ENCODE results near the gene VSIG8. TPM values are rescaled to one million over a fixed set of nuclear protein-coding genes. Genes with fewer than 3 reads are reported as not detected.
A peak's percentile ranks its signal among the peaks of the same experiment; 100 is the strongest.

The VSIG8 gene
- total RNA-seq, 6 experiments from 2014 or later = not detected

DNA sequence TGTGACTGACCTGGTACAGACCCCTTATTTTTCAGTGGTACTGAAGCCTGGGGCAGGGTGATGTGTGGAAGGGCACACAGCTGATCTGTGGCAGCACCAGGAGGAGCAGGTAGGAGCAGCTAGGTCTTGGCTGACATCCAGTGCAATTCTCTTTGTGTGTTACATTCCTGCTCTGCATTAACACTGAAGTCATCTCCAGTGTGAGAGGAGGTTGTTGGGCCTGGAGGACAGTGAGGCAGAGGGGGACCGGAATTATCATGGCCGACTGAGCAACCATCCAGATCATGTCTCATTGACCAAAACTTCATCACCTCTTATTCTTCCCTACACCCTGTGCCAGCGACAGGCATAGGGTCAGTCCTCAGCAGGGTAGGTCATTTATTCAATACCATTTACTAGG, 34.3 kb downstream of the VSIG8 start:
- WGBS (ENCODE audit: insufficient coverage, low coverage, low lambda C conversion rate, missing lambda C conversion rate) = 33% methylated on average over 2 of the region's 3 CpGs
- Histone ChIP-seq H3K4me1 (no peaks in the 10 kb centered on the region), H3K27me3 (no peaks in the 10 kb centered on the region), H3K9me3 (no peaks in the 10 kb centered on the region), H3K4me3 (no peak overlapping the region), H3K36me3 (no peaks in the 10 kb centered on the region), H3K27ac (no peak overlapping the region)
- intact Hi-C loops (cut with DNase I) = no loop called here
- no peak for TF ChIP-seq CTCF (IDR thresholded peaks at IDR 0.05)
- no peak for TF ChIP-seq POLR2A (IDR thresholded peaks at IDR 0.05)
- DNase-seq = no peak
- no peak for ATAC-seq

GRCh38 chr1:159827549-159827948, 34.9 kb downstream of the VSIG8 start:
- H3K9me3 ChIP-seq = no peaks in the 10 kb centered on the region
- H3K4me3 ChIP-seq = no peak overlapping the region
- no peaks in the 10 kb centered on the region for H3K27me3 ChIP-seq
- intact Hi-C loops (cut with DNase I) = no loop called here
- DNase-seq = no peak
- no peak for ATAC-seq
- H3K27ac ChIP-seq = no peak overlapping the region
- H3K4me1 ChIP-seq = no peaks in the 10 kb centered on the region
- H3K36me3 ChIP-seq = no peaks in the 10 kb centered on the region
- WGBS (ENCODE audit: insufficient coverage, low coverage, low lambda C conversion rate, missing lambda C conversion rate) = 67% methylated on average over 1 of the region's 3 CpGs
- TF ChIP-seq POLR2A (IDR thresholded peaks at IDR 0.05) = no peak
- TF ChIP-seq CTCF (IDR thresholded peaks at IDR 0.05) = no peak

DNA sequence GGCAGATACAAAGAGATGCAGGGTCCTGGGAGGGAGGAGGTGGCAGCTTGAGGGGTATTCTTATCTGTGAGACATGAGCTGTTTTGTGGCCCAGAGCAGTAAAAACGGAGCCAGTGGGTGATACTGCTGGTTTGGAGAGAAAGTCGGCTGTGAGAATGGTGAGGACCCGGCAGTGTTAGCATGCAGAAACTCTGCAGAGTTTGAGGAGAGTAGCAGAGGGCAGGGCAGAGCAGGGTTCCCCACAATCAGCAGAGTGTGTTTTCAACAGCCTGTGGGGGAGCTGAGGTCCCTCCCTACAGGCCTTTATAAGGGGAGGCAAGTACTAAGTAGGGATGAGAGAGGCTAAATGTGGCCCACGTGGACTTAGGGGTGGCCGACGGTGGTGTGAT, 35.4 kb downstream of the VSIG8 start:
- Histone ChIP-seq H3K27ac (no peak overlapping the region), H3K27me3 (no peaks in the 10 kb centered on the region), H3K36me3 (no peaks in the 10 kb centered on the region), H3K4me3 (no peak overlapping the region), H3K9me3 (no peaks in the 10 kb centered on the region), H3K4me1 (no peaks in the 10 kb centered on the region)
- TF ChIP-seq POLR2A (IDR thresholded peaks at IDR 0.05) (no peak), CTCF (IDR thresholded peaks at IDR 0.05) (no peak)
- WGBS (ENCODE audit: insufficient coverage, low coverage, low lambda C conversion rate, missing lambda C conversion rate) = 70% methylated on average over 4 of the region's 6 CpGs
- no peak for DNase-seq
- peak in 1 of 4 donors; percentile 14 for ATAC-seq
- intact Hi-C loops (cut with DNase I) = no loop called here

- ATAC-seq (peak; percentile 39 to 66 (median 56)), DNase-seq (peak in 1 of 3 donors; percentile 36)
- 38% methylated on average over 6 of the region's 11 CpGs for whole genome bisulfite sequencing (ENCODE audit: insufficient coverage, low coverage, low lambda C conversion rate, missing lambda C conversion rate)
- intact Hi-C loops (cut with DNase I) = no loop called here
- no peak within 1 kb of the TSS for H3K4me3 ChIP-seq
- H3K9me3 ChIP-seq = no peaks in the 10 kb centered on the region
- H3K4me1 ChIP-seq = no peaks in the 10 kb centered on the region
- TF ChIP-seq POLR2A (IDR thresholded peaks at IDR 0.05) (no peak), CTCF (IDR thresholded peaks at IDR 0.05) (no peak)
- H3K27me3 ChIP-seq = no peaks in the 10 kb centered on the region
- H3K27ac ChIP-seq = no peak within 1 kb of the TSS
- no peaks in the 10 kb centered on the region for H3K36me3 ChIP-seq
Observed at GRCh38 chr1:159826441-159827101, 35.9 kb downstream of the VSIG8 start, which contains the start of gene SLAMF8. TSS of gene SLAMF8 (plus strand) at chr1:159826873. CDS start at chr1:159826899, 26 bp downstream.
